ENCODE measurements around the gene TMC8. TPM values are rescaled to one million over a fixed set of nuclear protein-coding genes. Genes with fewer than 3 reads are reported as not detected.
"Not testable (repeated sequence)": the region's sequence is repeated elsewhere in the genome, so short reads cannot be mapped to it uniquely, and the experiment has no call there.

TMC8 gene
- total RNA-seq, 1 experiment from 2014 or later, result 0.32 TPM

DNA sequence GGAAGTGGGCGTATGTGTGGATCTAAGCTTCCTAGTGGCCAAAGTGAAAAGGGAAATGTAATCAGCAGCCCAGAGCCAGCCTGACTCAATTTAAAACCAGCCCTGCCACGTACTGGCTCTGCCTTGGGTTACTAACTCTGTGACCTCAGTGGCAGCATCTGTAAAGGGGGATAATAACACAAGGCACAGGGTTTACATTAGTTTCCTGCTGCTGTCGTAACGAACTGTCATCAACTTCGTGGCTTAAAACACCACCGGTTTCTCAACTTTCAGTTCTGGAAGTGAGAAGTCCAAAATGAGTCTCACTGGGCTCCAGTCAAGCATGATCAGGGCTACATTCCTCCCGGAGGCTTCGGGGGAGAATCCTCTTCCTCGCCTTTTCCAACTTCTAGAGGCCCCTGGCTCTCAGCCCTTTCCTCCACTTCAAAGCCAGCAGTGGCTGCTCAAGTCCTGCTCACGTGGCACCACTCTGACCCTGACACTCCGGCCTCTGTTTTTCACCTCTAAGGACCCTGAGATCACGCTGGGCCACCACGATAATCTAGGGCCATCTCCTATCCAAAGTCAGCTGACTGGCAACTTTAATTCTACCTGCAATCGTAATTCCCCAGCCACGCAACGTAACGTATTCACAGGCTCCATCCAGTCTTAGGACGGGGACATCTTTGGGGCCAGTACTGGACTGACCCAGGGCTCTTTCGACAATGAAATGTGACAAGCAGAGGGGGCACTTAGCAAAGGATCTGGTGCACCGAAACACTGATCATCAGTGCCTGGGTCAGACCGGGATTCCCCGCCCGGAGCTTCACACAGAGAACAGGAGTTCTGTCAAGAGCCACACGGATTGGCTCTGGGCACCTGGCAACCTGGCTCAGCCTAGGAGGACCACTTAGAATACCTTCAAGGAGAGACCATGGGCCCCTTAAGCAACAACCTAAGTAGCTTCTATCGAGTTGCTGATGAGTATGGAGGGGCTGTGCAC lies 16.5 kb upstream of the TMC8 start:
- ChIA-PET POLR2A (ENCODE audit: low non-redundant PET) (no interaction called here), CTCF (interaction anchor here (0.5 kb wide), 1 partner anchor 14 kb away, joined by 8 read pairs; no protein-coding TSS in a partner anchor)

DNA sequence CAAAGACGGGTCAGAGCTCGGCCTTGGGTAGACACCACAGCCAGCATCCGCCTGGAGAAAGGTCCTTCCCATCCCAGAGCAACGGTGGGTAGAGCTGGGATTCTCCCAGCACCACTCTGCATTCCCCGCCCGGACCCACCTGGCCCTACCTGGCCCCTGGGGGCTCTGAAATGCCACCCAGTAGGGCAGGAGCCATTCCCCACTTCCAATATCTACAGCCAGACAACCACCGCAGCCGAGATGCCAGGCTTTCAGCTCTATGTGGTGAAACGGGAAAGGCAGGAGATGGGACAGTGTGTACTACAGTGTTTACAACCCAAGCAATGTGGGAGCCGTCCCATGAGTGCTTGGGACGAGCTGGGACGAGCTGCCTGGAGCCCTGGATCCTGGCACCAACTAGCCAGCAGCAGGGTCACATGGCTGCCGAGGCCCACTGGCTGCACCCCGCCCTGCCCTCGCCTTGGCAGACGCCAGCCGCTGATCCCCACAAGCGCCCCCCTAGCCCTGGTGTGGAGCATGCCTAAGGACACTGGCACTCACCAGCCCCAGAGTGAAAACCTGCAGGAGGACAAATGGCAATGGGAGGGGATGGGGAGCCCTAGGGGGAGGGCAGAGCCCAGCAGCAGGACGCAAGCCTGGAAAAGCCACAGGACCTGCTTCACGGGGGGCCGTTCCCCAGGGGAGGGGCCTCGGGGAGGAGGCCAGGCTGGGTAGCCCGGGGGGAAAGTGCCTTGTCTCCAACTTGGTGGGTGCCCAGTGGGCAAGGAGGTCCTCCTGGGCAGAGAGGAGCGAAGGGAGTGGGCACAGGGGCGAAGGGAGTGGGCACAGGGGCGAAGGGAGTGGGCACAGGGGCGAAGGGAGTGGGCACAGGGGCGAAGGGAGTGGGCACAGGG lies 15.5 kb upstream of the TMC8 start:
- TF ChIP-seq CTCF (conservative IDR thresholded peaks at IDR 0.05; ENCODE audit: low read depth, low read length), result no peak
- TF ChIP-seq EZH2 (IDR thresholded peaks at IDR 0.05; ENCODE audit: borderline replicate concordance, low read depth, low read length, poor library complexity, severe bottlenecking), result no peak
- ChIA-PET CTCF (interaction anchor here (0.5 kb wide), 1 partner anchor 15 kb away, joined by 8 read pairs; no protein-coding TSS in a partner anchor), POLR2A (ENCODE audit: low non-redundant PET) (no interaction called here)
- Histone ChIP-seq H3K27ac (ENCODE audit: low read depth, low read length, poor library complexity, severe bottlenecking) (no peak overlapping the region), H3K36me3 (ENCODE audit: insufficient read depth, low read length, poor library complexity, severe bottlenecking) (no peaks in the 10 kb centered on the region), H3K4me1 (ENCODE audit: insufficient read depth, low read length, poor library complexity, severe bottlenecking) (no peaks in the 10 kb centered on the region), H3K27me3 (replicated peaks; ENCODE audit: insufficient read depth, low read depth, low read length, poor library complexity) (no peaks in the 10 kb centered on the region), H3K9me3 (ENCODE audit: low read depth, low read length, poor library complexity, severe bottlenecking) (no peaks in the 10 kb centered on the region), H3K4me3 (ENCODE audit: low read depth, low read length, poor library complexity, severe bottlenecking) (no peak overlapping the region)
- no TSS peak for BruUV-seq (replicated peaks)
- DNase-seq (ENCODE audit: low spot score), result no peak
- intact Hi-C loops (cut with micrococcal nuclease; ENCODE audit: unreplicated experiment), result no loop called here

More for the DNA sequence above, 16.5 kb upstream of the TMC8 start:
- H3K4me3 ChIP-seq (ENCODE audit: low read depth, low read length, poor library complexity, severe bottlenecking), result no peak overlapping the region
- no TSS peak for BruUV-seq (replicated peaks)
- no peaks in the 10 kb centered on the region for H3K4me1 ChIP-seq (ENCODE audit: insufficient read depth, low read length, poor library complexity, severe bottlenecking)
- H3K27me3 ChIP-seq (replicated peaks; ENCODE audit: insufficient read depth, low read depth, low read length, poor library complexity), result no peaks in the 10 kb centered on the region
- no peak overlapping the region for H3K27ac ChIP-seq (ENCODE audit: low read depth, low read length, poor library complexity, severe bottlenecking)
- intact Hi-C loops (cut with micrococcal nuclease; ENCODE audit: unreplicated experiment), result loop anchor here (2.0 kb wide), 2 partner anchors 63 to 137 kb away; no protein-coding TSS in a partner anchor
- no peak for DNase-seq (ENCODE audit: low spot score)
- TF ChIP-seq EZH2 (IDR thresholded peaks at IDR 0.05; ENCODE audit: borderline replicate concordance, low read depth, low read length, poor library complexity, severe bottlenecking) (no peak), CTCF (conservative IDR thresholded peaks at IDR 0.05; ENCODE audit: low read depth, low read length) (no peak)
- H3K36me3 ChIP-seq (ENCODE audit: insufficient read depth, low read length, poor library complexity, severe bottlenecking), result no peaks in the 10 kb centered on the region
- no peaks in the 10 kb centered on the region for H3K9me3 ChIP-seq (ENCODE audit: low read depth, low read length, poor library complexity, severe bottlenecking)

DNA sequence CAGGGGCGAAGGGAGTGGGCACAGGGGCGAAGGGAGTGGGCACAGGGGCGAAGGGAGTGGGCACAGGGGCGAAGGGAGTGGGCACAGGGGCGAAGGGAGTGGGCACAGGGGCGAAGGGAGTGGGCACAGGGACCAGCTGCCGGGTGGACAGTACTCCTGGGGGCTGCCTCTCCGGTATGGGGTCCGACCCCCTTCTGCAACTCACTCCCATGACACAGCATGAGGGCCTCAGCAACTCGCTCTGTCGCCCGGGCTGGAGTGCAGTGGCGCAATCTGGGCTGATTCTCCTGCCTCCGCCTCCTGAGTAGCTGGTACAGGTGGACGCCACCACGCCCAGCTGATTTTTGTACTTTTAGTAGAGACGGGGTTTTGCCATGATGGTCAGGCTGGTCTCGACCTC lies 14.8 kb upstream of the TMC8 start:
- H3K27ac ChIP-seq (ENCODE audit: low read depth, low read length, poor library complexity, severe bottlenecking); intact Hi-C loops (cut with micrococcal nuclease; ENCODE audit: unreplicated experiment); CTCF ChIA-PET; H3K27me3 ChIP-seq (replicated peaks; ENCODE audit: insufficient read depth, low read depth, low read length, poor library complexity); BruUV-seq (replicated peaks); DNase-seq (ENCODE audit: low spot score); H3K4me3 ChIP-seq (ENCODE audit: low read depth, low read length, poor library complexity, severe bottlenecking); H3K4me1 ChIP-seq (ENCODE audit: insufficient read depth, low read length, poor library complexity, severe bottlenecking); H3K36me3 ChIP-seq (ENCODE audit: insufficient read depth, low read length, poor library complexity, severe bottlenecking); H3K9me3 ChIP-seq (ENCODE audit: low read depth, low read length, poor library complexity, severe bottlenecking): not testable (repeated sequence)
- POLR2A ChIA-PET (ENCODE audit: low non-redundant PET), result interaction anchor here (0.7 kb wide), 1 partner anchor 9 kb away, joined by 3 read pairs; no protein-coding TSS in a partner anchor
